B cell (primary cell): Measurements from ENCODE around the gene JUP.

ENCODE experiments used
- CTCF ChIP-seq: fragments of 200-600 bp; IDR thresholded peaks from one replicate; pipeline ENCODE4 v1.8.0; 2022; ENCODE audit warnings: antibody characterized with exemption, mild to moderate bottlenecking
- EZH2 ChIP-seq: IDR thresholded peaks from 2 replicates; pipeline ENCODE4 v1.6.1; 2012; ENCODE audit warnings: borderline replicate concordance, low read depth, mild to moderate bottlenecking, moderate library complexity, low read length; ENCODE audit not compliant: insufficient read depth, poor library complexity, severe bottlenecking

DNA sequence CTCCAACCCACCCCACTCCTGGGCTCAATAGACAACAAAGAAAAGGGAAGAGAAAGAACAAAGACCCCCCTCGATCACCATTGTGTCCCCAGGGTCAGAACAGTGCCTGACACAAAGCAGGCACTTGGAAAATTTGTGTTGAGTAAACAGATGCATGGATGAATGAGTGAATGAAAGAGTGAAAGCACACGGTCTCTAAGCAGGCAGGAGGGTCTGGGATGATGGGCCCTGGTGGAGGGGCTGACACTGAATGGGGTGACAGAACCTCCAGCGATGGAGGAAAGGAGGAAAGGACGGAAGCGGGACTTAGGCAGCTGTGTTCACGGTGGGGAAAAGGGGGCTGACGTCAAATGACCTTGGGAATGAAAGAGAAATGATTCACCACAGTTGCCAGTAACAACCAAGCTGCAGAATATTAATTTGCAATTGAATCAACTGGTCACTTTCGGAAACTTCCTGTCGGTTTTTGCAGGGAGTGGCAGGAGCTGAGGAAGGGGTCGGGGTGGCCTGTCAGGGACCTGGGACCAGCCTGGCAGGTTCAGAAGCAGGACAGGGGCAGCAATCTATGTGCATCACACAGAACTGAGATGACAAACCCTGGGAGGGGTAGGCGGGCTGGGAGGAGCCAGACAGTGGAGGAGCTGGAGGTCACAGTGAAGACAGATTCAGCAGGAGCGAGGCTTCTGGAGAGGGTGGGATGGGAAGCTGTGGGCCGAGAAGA lies 81.1 kb downstream of the JUP start:
- no peak for TF ChIP-seq CTCF
- TF ChIP-seq EZH2, result no peak
